Measurements from ENCODE around the gene CABS1.

Gene CABS1

DNA sequence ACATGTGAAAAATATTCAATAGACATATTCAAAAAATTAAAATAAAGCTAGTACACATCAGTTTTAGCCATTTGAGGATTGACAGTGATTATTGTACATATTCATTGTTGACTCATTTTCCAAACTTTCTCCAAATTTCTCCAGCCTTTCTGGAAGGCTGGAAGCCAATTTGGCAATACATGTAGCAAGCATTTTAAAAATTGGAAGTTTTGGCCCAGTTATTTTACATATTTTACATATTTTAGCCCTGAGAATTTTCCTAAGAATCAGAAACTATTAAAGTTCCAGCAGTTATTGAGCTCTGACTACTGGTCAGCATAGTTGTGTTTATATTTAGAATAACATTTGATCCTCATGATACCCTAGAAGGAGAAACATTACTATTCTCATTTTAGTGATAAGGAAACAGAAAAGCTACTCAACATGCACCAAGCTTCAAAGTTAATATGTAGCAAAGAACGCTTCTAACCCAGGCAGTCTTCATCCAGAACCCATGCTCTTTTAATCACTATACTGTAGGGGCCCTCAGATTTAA is 3.2 kb downstream of the CABS1 start:
- H3K27ac ChIP-seq: no peak overlapping the region
- TF ChIP-seq CTCF (conservative IDR thresholded peaks at IDR 0.05): no peak

DNA sequence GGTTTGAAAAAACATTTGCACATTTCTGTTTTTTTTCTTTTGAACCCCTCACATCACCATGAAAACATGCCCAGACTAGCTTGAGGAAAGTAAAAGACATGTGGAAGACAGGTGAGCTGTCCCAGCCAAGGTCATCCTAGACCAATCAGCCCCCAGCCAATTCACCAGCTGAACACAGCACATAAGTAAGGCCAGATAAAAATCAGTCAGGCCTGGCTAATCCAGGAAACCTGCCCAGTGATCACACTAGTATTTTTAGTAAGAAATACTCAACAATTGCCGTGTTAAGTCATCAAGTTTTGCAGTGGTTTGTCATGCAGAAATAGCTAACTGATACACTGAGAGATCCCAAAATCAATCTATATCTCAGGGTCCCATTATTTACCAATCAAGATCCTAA is 21.4 kb downstream of the CABS1 start:
- H3K27ac ChIP-seq: no peak overlapping the region
- no peak for TF ChIP-seq CTCF (conservative IDR thresholded peaks at IDR 0.05)

DNA sequence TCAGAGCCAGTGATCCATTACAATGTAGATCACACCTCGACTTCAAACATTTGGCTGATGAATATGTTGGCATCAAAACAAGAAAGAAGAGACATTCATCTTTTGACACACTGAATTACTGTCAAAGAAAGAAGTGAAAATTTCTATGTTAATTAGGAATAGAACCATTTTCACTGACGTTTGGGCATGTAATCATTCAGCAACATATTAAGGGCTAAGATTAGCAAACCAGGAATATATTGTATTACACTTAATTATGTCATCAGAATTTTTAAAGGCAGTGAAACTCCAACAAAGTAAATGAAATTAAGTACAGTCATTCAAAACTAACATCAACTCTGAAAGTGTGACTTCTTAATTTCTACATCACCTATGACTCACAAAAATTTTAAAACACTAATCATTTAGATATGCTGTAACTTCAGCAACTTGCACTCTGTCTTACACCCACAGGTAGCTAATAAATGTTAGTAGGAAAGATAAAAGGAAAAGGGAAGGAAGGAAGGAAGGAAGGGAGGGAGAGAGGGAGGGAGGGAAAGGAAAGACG is 24.4 kb downstream of the CABS1 start:
- no peak for TF ChIP-seq CTCF (conservative IDR thresholded peaks at IDR 0.05)
- no peak overlapping the region for H3K27ac ChIP-seq

GRCh38 chr4:70360460-70360859 is 25.7 kb downstream of the CABS1 start, which contains the start of gene SMR3A:
SMR3A (plus strand) TSS chr4:70360760; CDS start chr4:70362116, 1,356 bp downstream.
- H3K27ac ChIP-seq: no peak within 1 kb of the TSS
- no peak for TF ChIP-seq CTCF (conservative IDR thresholded peaks at IDR 0.05)

DNA sequence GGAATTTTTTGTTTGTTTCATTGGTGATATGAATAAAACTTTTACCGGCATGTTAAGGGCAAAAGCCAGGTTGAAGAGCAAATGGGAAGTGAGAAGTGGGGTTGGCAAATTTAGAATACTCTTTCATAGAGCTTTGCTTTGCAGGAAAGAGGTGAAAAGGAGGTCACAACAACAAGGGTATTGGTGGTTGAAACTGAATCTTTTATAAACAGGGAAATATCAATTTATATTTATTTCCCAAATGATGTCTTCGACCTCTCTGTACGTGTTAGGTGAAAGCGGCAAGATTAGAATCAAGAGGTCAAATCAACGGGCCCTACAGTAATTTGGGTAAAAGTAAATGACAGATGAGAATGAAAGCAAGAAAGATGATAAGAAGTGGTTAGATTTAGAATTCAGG is 29.2 kb downstream of the CABS1 start:
- TF ChIP-seq CTCF (conservative IDR thresholded peaks at IDR 0.05): no peak
- H3K27ac ChIP-seq: no peak overlapping the region

DNA sequence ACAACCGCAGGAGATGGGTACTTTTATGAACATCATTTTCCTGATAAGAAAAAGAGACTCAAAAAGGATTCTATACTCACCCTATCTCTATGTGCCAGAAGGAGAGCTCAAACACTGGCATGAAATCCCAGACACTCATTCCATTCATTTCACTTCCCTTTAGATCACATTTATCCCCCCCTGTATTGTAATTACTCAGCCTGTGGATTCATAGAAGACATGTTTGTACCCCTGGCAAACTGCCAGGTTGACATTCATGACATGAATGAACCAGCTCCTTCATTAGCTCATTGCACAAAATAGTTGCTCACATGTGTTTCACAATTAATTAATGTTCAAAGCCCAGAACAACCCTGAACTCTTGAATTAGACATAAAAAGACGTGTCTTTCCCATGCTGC is 30.7 kb downstream of the CABS1 start:
- no peak for TF ChIP-seq CTCF (conservative IDR thresholded peaks at IDR 0.05)

DNA sequence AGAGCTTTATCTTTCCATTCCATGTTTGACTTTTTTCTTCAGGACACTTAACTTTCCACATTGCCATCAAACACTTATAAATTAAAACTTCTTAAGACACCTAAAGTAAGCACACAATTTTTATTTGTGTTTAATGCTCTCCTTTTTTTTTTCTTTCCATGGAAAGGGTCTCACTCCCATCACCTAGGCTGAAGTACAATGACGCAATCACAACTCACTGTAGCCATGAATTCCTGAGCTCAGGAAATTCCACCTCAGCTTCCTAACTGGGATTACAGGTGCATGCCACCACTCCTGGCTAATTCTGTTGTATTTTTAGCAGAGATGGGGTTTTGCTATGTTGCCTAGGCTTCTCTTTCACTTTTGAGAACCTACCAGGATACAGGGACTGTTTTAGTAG is 33.0 kb downstream of the CABS1 start:
- TF ChIP-seq CTCF (conservative IDR thresholded peaks at IDR 0.05): no peak
- no peak overlapping the region for H3K27ac ChIP-seq

More for the DNA sequence above, 30.7 kb downstream of the CABS1 start:
- no peak overlapping the region for H3K27ac ChIP-seq
